Activated CD4-positive, CD25-positive, alpha-beta regulatory T cell treated with anti-CD3 and anti-CD28 coated beads, Interleukin-2, amount 50 U/mL, for 24 hours (primary cell): ENCODE results near the gene NSF.
"Not testable (repeated sequence)": the region's sequence is repeated elsewhere in the genome, so short reads cannot be mapped to it uniquely, and the experiment has no call there.

Source experiments
- ATAC-seq, 2 donors: fragments of 150-1000 bp; cut with Tn5 transposase; one replicate each; pipeline ENCODE4 v1.10.0; 2021; ENCODE audit warnings: mild to moderate bottlenecking in 1 of 2, moderate library complexity in 1 of 2

The NSF gene

GRCh38 chr17:46590157-46591146 is at the start of gene NSF:
TSS of gene NSF (plus strand) at chr17:46590669. CDS start at chr17:46590776, 107 bp downstream.
- ATAC-seq, result peak; percentile 89 to 92

- ATAC-seq, result not testable (repeated sequence)
Observed at GRCh38 chr17:46548607-46549006, 41.9 kb upstream of the NSF start.

GRCh38 chr17:46559155-46559554 is 31.3 kb upstream of the NSF start:
- ATAC-seq, result not testable (repeated sequence)

- ATAC-seq, result not testable (repeated sequence)
Observed at GRCh38 chr17:46560048-46560447, 30.4 kb upstream of the NSF start.

- ATAC-seq, result peak; percentile 33 to 58
Observed at GRCh38 chr17:46566284-46566683, 24.2 kb upstream of the NSF start.

GRCh38 chr17:46566980-46567379 is 23.5 kb upstream of the NSF start:
- ATAC-seq, result peak in 1 of 2 donors; percentile 48

- ATAC-seq, result not testable (repeated sequence)
Observed at GRCh38 chr17:46571796-46572195, 18.7 kb upstream of the NSF start.

GRCh38 chr17:46579083-46580075 is 11.1 kb upstream of the NSF start, which contains the start of gene ARL17A:
TSS of gene ARL17A (minus strand) at chr17:46579691. CDS start at chr17:46576322, 3,369 bp downstream.
- ATAC-seq, result peak; percentile 94 to 95

- ATAC-seq, result not testable (repeated sequence)
Observed at GRCh38 chr17:46580082-46580481, 10.4 kb upstream of the NSF start.

GRCh38 chr17:46585444-46585843 is 5.0 kb upstream of the NSF start:
- not testable (repeated sequence) for ATAC-seq

- ATAC-seq, result peak; percentile 22 to 44
Observed at GRCh38 chr17:46591332-46591731, 863 bp downstream of the NSF start.

- peak; percentile 57 to 63 for ATAC-seq
Observed at GRCh38 chr17:46598344-46598931, 8.0 kb downstream of the NSF start.

- peak; percentile 58 to 71 for ATAC-seq
Observed at GRCh38 chr17:46600767-46601166, 10.3 kb downstream of the NSF start.

GRCh38 chr17:46603125-46603524 is 12.7 kb downstream of the NSF start:
- ATAC-seq, result peak; percentile 76 to 85

GRCh38 chr17:46611304-46611703 is 20.8 kb downstream of the NSF start:
- ATAC-seq, result not testable (repeated sequence)

GRCh38 chr17:46613876-46614275 is 23.4 kb downstream of the NSF start:
- peak; percentile 38 to 64 for ATAC-seq

- ATAC-seq, result not testable (repeated sequence)
Observed at GRCh38 chr17:46617121-46617520, 26.7 kb downstream of the NSF start.

- not testable (repeated sequence) for ATAC-seq
Observed at GRCh38 chr17:46618975-46619374, 28.5 kb downstream of the NSF start.

GRCh38 chr17:46623790-46624189 is 33.3 kb downstream of the NSF start:
- ATAC-seq, result not testable (repeated sequence)

GRCh38 chr17:46624726-46625125 is 34.3 kb downstream of the NSF start:
- ATAC-seq, result not testable (repeated sequence)

GRCh38 chr17:46627452-46627851 is 37.0 kb downstream of the NSF start:
- ATAC-seq, result not testable (repeated sequence)
